ENCODE measurements around the gene DDIAS. TPM values are rescaled to one million over a fixed set of nuclear protein-coding genes. Genes with fewer than 3 reads are reported as not detected.

DDIAS gene
- total and polyA plus RNA-seq, 2 donors (not counting 1 experiment from before 2014, with no cell fraction given), result 2.3 to 3.0 TPM

GRCh38 chr11:82906931-82907330 is 5.4 kb downstream of the DDIAS start:
- Histone ChIP-seq H4K20me1 (ENCODE audit: control insufficient read depth, extremely low read depth, insufficient read depth, low read length) (no peaks in the 10 kb centered on the region), H3K27ac (ENCODE audit: insufficient read depth, low read length) (no peak overlapping the region), H3K9me3 (ENCODE audit: control insufficient read depth, insufficient read depth, low read depth, low read length) (no peaks in the 10 kb centered on the region), H3K27me3 (ENCODE audit: control insufficient read depth, insufficient read depth, low read length) (no peaks in the 10 kb centered on the region), H3K4me1 (ENCODE audit: control insufficient read depth, extremely low read depth, insufficient read depth, low read length) (no peaks in the 10 kb centered on the region), H3K9ac (ENCODE audit: insufficient read depth, low read length) (no peak overlapping the region), H2AFZ (ENCODE audit: low read length) (peak overlapping the region; percentile 47), H3K79me2 (ENCODE audit: control insufficient read depth, insufficient read depth, low read length) (peaks cover 5% of the 10 kb centered on the region), H3K36me3 (ENCODE audit: control insufficient read depth, insufficient read depth, low read length) (no peaks in the 10 kb centered on the region), H3K4me3 (replicated peaks in 1 of 4; ENCODE audit: control extremely low read depth in 1 of 4, insufficient read depth in 1 of 4, low read depth in 3 of 4, low read length in 4 of 4) (peak overlapping the region in 2 of 4 experiments; percentile 11 to 17), H3K4me2 (ENCODE audit: extremely low read depth, insufficient read depth, low read length) (peak overlapping the region; percentile 58)
- no peak for DNase-seq (ENCODE audit: low read depth in 2 of 2)
- TF ChIP-seq EZH2 (IDR thresholded peaks at IDR 0.05; ENCODE audit: low read length, missing control alignments), result no peak
- TF ChIP-seq CTCF (conservative IDR thresholded peaks at IDR 0.05 in 1 of 2, IDR thresholded peaks at IDR 0.05 in 1 of 2; ENCODE audit: low read depth in 1 of 2, low read length in 2 of 2), result no peak

- Histone ChIP-seq H3K27ac (ENCODE audit: insufficient read depth, low read length) (no peak overlapping the region), H4K20me1 (ENCODE audit: control insufficient read depth, extremely low read depth, insufficient read depth, low read length) (no peaks in the 10 kb centered on the region), H3K27me3 (ENCODE audit: control insufficient read depth, insufficient read depth, low read length) (no peaks in the 10 kb centered on the region), H3K9ac (ENCODE audit: insufficient read depth, low read length) (no peak overlapping the region), H3K4me2 (ENCODE audit: extremely low read depth, insufficient read depth, low read length) (no peak overlapping the region), H3K36me3 (ENCODE audit: control insufficient read depth, insufficient read depth, low read length) (no peaks in the 10 kb centered on the region), H2AFZ (ENCODE audit: low read length) (no peak overlapping the region), H3K9me3 (ENCODE audit: control insufficient read depth, insufficient read depth, low read depth, low read length) (no peaks in the 10 kb centered on the region), H3K4me1 (ENCODE audit: control insufficient read depth, extremely low read depth, insufficient read depth, low read length) (no peaks in the 10 kb centered on the region), H3K4me3 (replicated peaks in 1 of 4; ENCODE audit: control extremely low read depth in 1 of 4, insufficient read depth in 1 of 4, low read depth in 3 of 4, low read length in 4 of 4) (no peak overlapping the region), H3K79me2 (ENCODE audit: control insufficient read depth, insufficient read depth, low read length) (peaks cover 4% of the 10 kb centered on the region)
- no peak for DNase-seq (ENCODE audit: low read depth in 2 of 2)
- TF ChIP-seq EZH2 (IDR thresholded peaks at IDR 0.05; ENCODE audit: low read length, missing control alignments) (no peak), CTCF (conservative IDR thresholded peaks at IDR 0.05 in 1 of 2, IDR thresholded peaks at IDR 0.05 in 1 of 2; ENCODE audit: low read depth in 1 of 2, low read length in 2 of 2) (no peak)
Measured at GRCh38 chr11:82907371-82907770, 5.8 kb downstream of the DDIAS start.

- Histone ChIP-seq H3K9ac (ENCODE audit: insufficient read depth, low read length) (no peak overlapping the region), H3K4me3 (replicated peaks in 1 of 4; ENCODE audit: control extremely low read depth in 1 of 4, insufficient read depth in 1 of 4, low read depth in 3 of 4, low read length in 4 of 4) (no peak overlapping the region), H3K27ac (ENCODE audit: insufficient read depth, low read length) (no peak overlapping the region), H4K20me1 (ENCODE audit: control insufficient read depth, extremely low read depth, insufficient read depth, low read length) (no peaks in the 10 kb centered on the region), H3K79me2 (ENCODE audit: control insufficient read depth, insufficient read depth, low read length) (peaks cover 1% of the 10 kb centered on the region), H3K36me3 (ENCODE audit: control insufficient read depth, insufficient read depth, low read length) (no peaks in the 10 kb centered on the region), H3K4me2 (ENCODE audit: extremely low read depth, insufficient read depth, low read length) (no peak overlapping the region), H3K4me1 (ENCODE audit: control insufficient read depth, extremely low read depth, insufficient read depth, low read length) (no peaks in the 10 kb centered on the region), H3K27me3 (ENCODE audit: control insufficient read depth, insufficient read depth, low read length) (no peaks in the 10 kb centered on the region), H2AFZ (ENCODE audit: low read length) (peak overlapping the region; percentile 41), H3K9me3 (ENCODE audit: control insufficient read depth, insufficient read depth, low read depth, low read length) (no peaks in the 10 kb centered on the region)
- TF ChIP-seq CTCF (conservative IDR thresholded peaks at IDR 0.05 in 1 of 2, IDR thresholded peaks at IDR 0.05 in 1 of 2; ENCODE audit: low read depth in 1 of 2, low read length in 2 of 2) (no peak), EZH2 (IDR thresholded peaks at IDR 0.05; ENCODE audit: low read length, missing control alignments) (no peak)
- DNase-seq (ENCODE audit: low read depth in 2 of 2), result no peak
Measured at GRCh38 chr11:82908311-82908710, 6.8 kb downstream of the DDIAS start.
